NCI-H1105 treated with DMSO at 0.1 percent for 48 hours (cell line): Measurements from ENCODE around the gene ELAPOR2.
"Not testable (repeated sequence)": the region's sequence is repeated elsewhere in the genome, so short reads cannot be mapped to it uniquely, and the experiment has no call there.

Experiments used
- DNase-seq: peaks from one replicate; lab custom pipeline; 2025; lab: John Stamatoyannopoulos, UW

ELAPOR2 gene

DNA sequence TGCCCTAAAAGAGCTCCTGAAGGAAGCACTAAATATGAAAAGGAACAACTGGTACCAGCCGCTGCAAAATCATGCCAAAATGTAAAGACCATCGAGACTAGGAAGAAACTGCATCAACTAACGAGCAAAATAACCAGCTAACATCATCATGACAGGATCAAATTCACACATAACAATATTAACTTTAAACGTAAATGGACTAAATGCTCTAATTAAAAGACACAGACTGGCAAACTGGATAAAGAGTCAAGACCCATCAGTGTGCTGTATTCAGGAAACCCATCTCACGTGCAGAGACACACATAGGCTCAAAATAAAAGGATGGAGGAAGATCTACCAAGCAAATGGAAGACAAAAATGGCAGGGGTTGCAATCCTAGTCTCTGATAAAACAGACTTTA is 17.9 kb downstream of the ELAPOR2 start:
- not testable (repeated sequence) for DNase-seq

GRCh38 chr7:87039691-87040299 is 19.7 kb downstream of the ELAPOR2 start:
- DNase-seq, result peak; percentile 54

DNA sequence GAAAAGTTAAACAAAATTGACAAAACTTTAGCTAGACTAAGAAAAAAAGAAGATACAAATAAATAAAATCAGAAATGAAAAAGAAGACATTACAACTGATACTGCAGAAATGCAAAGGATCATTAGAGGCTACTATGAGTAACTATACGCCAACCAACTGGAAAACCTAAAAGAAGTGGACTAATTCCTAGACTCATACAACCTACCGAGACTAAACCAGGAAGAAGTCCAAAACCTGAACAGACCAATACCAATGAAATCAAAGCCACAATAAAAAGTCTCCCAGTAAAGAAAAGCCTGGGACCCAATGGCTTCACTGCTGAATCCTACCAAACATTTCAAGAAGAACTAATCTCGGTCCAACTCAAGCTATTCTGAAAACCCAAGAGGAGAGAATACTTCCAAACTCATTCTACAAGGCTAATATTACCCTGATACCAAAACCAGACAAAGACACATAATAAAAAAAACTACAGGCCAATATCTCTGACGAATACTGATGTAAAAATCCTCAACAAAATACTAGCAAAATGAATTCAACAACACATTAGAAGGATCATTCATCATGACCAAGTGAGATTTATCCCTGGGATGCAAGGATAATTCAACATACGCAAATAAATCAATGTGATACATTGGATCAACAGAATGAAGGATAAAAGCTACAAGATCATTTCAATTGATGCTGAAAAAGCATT is 20.3 kb downstream of the ELAPOR2 start:
- peak; percentile 54 for DNase-seq

DNA sequence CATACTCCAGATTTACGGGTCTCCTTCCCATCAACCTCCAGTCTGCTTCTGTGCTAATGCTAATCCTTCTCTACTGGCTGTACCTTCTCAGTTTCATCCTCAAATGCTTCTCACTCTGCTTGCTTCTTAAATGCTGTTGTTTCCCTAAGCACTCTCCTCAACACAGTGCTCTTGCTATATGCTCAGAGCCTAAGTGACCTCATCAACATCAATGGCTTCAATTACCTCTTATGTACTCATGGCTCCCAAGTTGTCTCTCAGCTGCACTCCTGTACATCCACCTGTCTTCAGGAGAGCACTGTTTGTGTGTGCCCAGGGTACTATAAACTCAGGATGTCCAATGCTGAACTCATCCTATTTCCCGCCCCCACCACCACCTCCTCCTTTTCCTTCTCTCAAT is 22.5 kb downstream of the ELAPOR2 start:
- peak; percentile 7 for DNase-seq

DNA sequence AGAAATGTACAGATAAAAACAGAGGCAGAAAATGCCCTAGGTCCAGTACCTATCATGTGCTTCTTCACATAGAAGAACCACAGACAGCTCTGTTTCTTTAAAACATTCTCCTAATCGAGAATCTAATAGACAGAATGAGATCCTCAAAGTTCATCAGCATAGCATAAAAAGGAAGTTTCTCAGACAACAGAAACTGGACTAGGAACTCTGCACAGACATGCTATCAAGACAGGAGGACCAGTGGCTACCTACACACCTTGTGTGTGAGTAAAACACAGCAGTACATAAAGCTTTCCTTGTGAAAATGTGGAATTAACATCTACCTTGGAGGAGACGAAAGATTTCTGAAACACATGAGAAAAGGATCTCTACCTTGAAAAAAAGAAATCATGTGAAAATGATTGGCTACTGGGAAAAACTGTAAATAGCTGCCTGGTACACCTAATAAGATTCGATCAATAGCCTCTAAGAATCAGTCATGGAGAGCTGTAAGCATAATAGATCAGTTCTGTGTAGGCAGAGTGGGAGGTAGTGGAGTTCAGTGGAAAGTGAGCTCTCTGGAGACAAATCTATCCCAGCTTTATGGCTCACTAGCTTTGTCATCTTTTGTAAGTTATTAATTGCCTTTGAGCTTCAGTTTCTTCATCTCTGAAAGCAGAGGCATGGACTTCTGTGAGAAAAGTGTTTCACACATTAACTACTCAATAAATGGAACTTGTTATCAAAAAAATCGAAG is 26.7 kb downstream of the ELAPOR2 start:
- no peak for DNase-seq

GRCh38 chr7:87029078-87029477 is 30.4 kb downstream of the ELAPOR2 start:
- DNase-seq, result no peak

DNA sequence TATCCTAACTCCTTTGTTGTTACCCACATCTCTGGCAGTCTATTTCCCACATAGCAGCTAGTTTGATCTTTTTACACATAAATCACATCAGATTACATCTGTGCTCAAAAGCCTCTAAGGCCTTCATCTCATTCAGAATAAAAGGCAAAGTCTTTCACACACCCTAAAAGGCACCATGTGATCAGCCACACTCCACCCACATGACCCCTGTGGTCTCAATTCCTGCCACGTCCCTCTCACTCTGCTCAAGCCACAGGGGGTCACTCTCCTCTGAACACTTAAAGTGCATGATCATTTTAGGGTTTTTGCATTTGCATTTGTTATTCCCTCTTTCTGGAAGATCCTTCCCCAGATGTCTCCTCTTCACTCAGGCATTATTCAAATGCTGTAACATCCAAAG is 30.8 kb downstream of the ELAPOR2 start:
- DNase-seq, result no peak

DNA sequence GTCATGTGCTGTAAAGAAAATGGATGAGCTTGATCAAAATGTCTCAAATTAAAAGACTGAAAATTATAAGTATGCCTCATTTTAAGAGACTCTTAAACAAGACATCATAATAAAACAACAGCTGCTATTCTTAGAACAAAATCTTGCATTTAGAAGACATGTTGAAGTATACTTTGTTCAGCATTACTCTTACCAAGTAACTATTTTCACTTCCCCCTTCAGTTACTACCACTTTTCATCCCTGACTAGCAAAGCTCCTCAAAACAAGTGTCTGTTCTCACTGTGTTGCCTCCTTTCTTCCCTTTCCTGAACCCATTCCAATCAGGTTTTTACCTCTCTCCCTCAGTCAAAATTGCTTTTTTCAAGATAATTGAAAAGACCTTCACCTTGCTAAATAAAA is 31.6 kb downstream of the ELAPOR2 start:
- no peak for DNase-seq

- DNase-seq, result no peak
Observed at GRCh38 chr7:87021285-87021684, 38.2 kb downstream of the ELAPOR2 start.

DNA sequence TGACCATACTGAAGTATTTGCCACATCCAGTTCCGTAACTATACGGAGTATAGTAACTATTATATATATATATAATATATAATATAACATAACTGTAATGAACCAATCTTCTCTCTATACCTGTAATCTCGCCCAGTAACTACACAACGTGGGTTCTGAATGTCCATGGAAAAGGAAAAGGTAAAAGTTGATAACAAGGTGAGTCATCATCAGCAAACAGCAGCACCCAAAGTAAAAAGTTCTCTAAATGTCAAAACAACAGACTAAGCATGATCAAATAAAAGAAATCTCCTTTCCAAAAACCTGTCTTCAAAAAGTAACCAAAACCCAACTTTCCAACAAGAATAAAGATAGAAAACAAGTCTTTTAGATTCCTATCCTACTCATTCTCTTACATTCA is 42.8 kb downstream of the ELAPOR2 start:
- DNase-seq, result no peak

DNA sequence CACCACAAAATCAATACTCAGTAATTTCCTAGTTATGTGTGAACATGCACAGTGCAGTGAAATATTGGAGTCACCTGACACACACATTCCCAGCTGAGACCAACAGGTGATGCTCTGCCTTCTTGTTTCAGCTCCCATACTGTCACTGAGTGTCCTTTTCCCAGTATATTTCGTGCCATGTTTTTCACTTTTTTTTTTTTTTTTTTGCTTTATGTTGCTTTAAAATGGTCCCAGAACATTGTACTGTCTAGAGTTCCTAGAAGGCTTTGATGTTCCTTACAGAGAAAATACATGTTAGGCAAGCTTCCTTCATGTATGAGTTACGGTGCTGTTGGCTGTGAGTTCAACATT is 45.6 kb downstream of the ELAPOR2 start:
- no peak for DNase-seq

- no peak for DNase-seq
Observed at GRCh38 chr7:87013136-87013839, 46.2 kb downstream of the ELAPOR2 start.
